HG03354 (cell line): ENCODE data around the gene ADGRG7.

Source experiments
- ATAC-seq: cut with Tn5 transposase; IDR thresholded peaks from one replicate; pipeline ENCODE4 v1.9.1; 2021; ENCODE audit warnings: mild to moderate bottlenecking; ENCODE audit not compliant: unreplicated experiment, poor library complexity, severe bottlenecking

The ADGRG7 gene

GRCh38 chr3:100693225-100693624, 83.8 kb downstream of the ADGRG7 start:
- no peak for ATAC-seq

DNA sequence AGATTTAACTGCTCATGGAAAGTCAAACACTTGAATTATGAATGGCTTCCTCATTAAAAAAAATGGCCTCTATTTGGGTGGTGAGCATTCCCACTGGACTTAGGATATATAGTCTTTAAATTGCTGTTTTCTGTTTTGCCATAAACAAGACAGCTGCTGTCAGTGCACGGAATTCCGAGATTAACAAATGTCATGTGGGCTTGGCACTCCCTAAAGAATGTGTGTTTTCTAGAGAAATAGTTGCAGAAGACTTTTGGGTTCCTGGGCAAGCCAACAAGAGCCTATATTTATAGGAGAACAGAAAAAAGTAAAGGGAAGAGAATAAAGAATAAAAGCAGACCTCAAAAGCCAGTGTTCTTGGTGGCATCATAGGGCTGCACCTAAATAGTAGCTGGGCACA, 86.3 kb downstream of the ADGRG7 start:
- no peak for ATAC-seq

DNA sequence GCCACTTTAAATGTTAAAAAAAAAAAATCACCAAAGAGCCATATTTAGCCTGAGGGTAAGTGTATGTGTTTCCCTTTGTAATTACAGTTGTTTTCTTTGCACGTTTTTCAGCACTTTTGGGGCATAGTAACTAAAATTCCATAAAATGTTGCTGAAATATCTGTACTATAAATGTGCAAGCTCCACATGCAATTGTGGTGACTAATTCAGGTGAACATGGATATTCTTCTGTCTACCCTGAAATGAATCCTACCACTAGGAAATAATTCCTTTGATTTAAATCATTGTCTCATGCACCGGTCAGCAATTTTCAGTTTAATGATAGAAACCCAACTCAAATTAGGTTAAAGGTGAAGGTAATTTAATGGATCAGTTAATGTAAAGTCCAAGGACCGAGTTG, 86.8 kb downstream of the ADGRG7 start:
- ATAC-seq: no peak

DNA sequence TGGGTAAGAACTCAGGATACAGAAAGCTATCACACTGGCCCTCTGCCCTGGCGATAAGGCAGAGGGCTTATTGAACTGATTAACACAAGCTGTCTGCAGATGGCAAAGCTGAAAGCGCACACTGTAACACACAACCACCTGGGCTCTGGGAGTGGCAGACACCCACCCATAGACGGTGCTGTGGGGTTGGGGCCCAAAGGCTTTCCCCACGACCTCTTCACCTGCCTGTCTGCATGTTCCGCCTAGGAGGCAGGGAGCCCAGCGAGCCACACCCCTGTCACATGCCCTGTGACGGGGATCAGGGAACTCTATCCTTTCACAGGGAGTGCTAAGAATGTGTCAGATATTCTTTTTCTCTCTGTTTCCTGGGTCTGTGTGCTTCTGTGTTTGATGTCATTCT, 87.8 kb downstream of the ADGRG7 start:
- no peak for ATAC-seq

DNA sequence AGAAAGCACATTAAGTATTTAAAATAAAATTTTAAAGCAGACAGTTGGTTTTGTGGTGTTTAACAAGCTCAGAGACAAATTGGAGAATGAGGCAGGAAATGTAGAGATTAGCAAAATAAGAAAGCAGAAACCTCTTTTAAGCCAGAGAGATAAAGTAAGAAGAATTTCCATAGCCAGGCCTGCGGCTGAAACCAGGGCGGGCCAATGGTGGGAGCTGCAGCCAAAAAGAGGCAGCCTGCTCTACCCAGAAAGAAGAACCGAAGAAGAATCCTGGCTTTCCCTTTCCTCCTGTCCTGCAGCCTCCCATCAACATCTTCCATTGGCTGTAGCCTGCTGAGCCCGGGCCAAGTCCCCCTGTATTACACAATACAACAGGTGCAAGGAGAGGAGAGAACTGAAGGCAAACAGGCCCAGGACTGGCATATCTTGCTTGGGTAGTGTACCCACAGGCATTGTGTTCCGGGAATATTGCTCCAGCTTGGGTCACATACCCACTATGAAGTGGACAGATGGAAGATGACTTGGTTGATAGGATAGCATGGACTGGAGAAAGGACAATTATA, 88.4 kb downstream of the ADGRG7 start:
- no peak for ATAC-seq

- no peak for ATAC-seq
Measured at GRCh38 chr3:100698736-100699135, 89.3 kb downstream of the ADGRG7 start.

GRCh38 chr3:100700708-100701107, 91.3 kb downstream of the ADGRG7 start:
- ATAC-seq: no peak

- ATAC-seq: no peak
Measured at GRCh38 chr3:100702082-100702979, 92.9 kb downstream of the ADGRG7 start.

GRCh38 chr3:100702980-100703345, 93.6 kb downstream of the ADGRG7 start:
- no peak for ATAC-seq

GRCh38 chr3:100703865-100704264, 94.5 kb downstream of the ADGRG7 start:
- ATAC-seq: no peak

DNA sequence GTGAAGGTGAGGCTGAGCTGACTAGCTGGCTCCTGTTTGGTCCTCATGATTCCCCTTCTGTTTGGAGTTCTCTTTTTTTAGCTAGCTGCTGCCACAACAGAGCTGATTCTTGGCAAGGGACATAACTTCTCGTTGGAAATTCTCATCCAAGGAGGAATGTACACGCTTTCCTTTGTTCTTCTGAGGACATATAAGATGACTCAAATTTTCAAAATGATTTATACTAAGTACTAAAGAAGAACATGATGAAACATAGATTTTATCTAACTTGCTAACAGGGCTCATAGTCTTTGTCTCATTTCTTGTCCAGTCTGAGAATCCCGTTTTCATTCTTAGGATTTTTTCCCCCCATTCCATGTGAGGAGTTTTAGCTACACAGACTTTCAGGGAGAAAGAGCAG, 97.0 kb downstream of the ADGRG7 start:
- ATAC-seq: no peak

DNA sequence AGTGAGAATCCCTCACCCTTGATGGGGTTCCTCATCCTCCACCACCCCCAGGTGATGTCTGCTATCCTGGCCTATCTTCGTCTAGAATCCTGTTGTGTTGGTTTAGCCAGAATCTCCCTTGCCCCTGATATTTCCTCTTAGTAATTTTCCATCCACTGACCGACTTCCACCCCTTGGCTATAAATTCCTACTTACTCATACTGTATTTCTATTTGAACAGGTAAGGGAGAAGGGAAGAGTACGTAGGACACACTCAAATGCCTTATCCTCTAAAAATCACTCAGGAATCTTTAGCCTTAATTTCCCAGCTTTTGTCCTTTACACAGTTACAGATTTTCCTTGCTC, 99.2 kb downstream of the ADGRG7 start:
- ATAC-seq: no peak

- ATAC-seq: peak; percentile 92
Measured at GRCh38 chr3:100708989-100709841, 99.8 kb downstream of the ADGRG7 start, which contains the start of gene TFG. TFG (plus strand) TSS chr3:100709494; CDS start chr3:100713686, 4,192 bp downstream.

DNA sequence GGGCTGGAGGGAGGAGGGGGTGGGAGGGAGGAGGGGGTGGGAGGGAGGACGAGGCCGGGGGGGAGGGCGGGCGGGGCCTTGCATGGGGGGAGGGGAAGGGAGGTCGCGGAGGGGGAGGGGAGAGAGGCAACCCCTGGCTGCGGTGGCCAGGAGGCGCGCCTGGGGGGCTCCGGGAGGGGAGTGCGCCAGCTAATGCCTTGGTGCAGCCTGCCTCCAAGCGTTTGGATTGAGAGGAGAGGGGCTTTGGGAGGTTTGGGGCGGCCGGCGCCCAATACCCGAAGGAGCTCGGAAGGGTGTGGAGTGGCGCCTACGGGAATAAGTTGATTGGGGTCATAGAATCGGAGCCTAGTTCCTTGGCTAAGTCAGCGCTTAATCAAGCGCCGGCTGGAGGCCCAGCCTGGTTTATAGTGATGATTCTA, 100.5 kb downstream of the ADGRG7 start:
- ATAC-seq: peak; percentile 7

DNA sequence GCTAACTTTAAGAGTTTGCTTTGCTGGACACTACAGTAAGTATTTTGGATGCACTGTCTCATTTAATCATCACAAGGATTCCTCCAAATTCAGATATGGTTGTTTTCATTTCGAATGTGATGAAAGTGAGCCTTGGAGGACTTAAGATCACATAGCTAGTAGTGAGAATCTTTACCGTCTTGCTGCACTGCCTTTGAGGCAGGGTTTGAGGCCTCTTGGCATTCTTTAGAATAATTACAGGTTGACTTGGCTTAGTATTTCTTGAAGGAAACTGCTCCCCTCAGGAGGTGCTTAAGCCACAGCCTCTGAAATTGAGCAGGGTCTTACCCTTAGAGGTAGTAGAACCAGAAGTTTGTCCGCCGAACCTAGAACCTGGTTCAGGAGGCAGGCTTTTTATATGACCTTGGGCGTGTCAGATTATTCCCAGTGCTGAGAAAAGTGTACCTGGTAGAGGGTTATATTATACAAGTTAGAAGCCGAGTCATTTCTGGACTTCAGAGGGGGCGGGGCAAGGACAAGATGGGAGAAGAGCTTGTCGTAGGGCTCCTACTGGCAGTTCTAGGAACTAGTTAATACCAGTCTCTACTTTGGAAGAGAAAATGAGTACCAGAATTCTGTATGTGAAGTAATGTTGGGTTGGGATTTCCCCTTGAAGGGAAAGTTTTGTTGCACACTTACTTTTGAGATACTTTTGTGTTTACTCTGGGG, 101.0 kb downstream of the ADGRG7 start:
- ATAC-seq: peak; percentile 49

GRCh38 chr3:100715176-100715575, 105.8 kb downstream of the ADGRG7 start:
- no peak for ATAC-seq

- ATAC-seq: no peak
Measured at GRCh38 chr3:100717063-100717462, 107.7 kb downstream of the ADGRG7 start.

DNA sequence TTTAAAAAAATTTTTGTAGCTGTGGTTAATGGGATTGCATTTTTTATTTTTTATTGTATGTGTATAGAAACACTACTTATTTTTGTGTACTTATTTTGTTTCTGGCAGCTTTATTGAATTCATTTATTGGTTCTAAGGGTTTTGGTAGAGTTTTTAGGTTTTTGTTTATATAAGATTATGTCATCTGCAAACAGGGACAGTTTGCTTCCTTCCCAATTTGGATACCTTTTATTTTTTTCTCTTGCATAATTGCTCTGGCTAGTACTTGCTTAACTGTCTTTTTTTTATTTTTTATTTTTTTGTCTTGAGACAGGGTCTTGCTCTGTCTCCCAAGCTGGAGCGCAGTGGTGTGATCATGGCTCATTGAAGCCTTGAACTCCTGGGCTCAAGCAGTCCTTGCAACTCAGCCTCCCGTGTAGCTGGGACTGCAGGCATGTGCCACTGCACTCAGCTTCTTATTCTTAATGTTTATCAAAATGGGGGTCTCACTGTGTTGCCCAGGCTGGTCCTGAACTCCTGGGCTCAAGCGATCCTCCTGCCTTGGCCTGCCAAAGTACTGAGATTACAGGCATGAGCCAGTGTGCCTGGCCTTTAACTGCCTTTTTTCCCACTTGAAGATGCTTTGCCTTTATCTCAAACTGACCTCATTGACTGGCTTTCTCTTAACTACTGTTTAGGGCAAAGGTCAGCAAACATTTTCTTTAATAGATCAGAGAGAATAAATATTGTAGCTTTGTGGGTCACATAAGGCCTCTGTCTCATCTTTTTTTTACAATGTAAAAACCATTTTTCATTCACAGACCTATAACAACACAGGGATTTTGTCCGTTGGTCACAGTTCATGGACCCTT, 108.5 kb downstream of the ADGRG7 start:
- no peak for ATAC-seq

DNA sequence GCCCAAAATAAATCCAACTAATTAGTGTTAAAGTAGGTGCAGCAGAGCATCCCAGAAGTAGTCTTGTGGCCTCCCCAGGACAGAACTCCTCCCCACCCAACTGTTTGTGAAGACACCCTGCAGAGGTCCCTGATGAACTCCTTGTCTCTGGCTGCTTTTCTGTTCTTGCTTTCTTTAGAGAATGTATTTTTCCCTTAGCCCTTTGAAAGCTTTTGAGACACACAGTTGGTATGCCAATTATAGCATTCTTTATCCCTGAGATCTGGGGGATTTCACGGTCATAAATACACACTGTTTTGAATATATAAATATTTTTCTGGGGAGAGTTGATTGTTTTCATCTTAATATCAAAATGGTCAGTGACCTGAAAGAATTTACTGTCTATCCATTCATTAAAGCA, 109.7 kb downstream of the ADGRG7 start:
- ATAC-seq: no peak
